ENCODE data around the gene APLNR.

APLNR gene

DNA sequence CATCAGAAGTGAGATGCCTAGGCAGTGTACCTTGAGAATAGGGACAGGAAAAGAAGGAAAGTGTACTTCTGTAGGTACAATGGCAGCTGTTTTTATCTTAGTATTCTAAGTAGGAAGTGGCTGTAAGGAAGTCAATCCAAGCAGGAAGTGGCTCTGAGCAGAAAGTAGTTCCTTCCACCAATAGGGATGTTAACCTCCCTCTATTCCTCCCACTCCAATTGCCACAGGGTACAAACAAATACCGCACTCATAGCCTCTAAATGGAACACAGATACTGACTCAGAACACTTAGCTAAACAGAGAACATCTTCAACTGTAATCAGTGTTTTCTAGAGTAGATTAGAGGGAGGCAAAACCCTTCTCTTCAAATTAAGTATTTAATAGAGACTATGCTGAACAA is 44.7 kb downstream of the APLNR start:
- no peak overlapping the region for H3K4me3 ChIP-seq (ENCODE audit: low read depth, low read length, poor library complexity, severe bottlenecking)
- no peak overlapping the region for H3K27ac ChIP-seq (ENCODE audit: low read depth, low read length, poor library complexity, severe bottlenecking)
- no peaks in the 10 kb centered on the region for H3K9me2 ChIP-seq (ENCODE audit: low read depth, low read length)
- no peak overlapping the region for H3K9ac ChIP-seq (ENCODE audit: low read length)
- no peaks in the 10 kb centered on the region for H3K4me1 ChIP-seq (ENCODE audit: insufficient read depth, low read length, severe bottlenecking)
- H3K79me2 ChIP-seq (ENCODE audit: insufficient read depth, low read length): no peaks in the 10 kb centered on the region
- H3K27me3 ChIP-seq (ENCODE audit: insufficient read depth, low read length): no peaks in the 10 kb centered on the region
- no peak overlapping the region for H2AFZ ChIP-seq (ENCODE audit: low read length)
- TF ChIP-seq EZH2 (IDR thresholded peaks at IDR 0.05; ENCODE audit: borderline replicate concordance, low read length) (no peak), CTCF (IDR thresholded peaks at IDR 0.05; ENCODE audit: low read length) (no peak)
- H3K9me3 ChIP-seq (ENCODE audit: low read length): no peaks in the 10 kb centered on the region
- no peaks in the 10 kb centered on the region for H4K20me1 ChIP-seq (ENCODE audit: insufficient read depth, low read length)
- no peak overlapping the region for H3K4me2 ChIP-seq (ENCODE audit: low read length)
- no peaks in the 10 kb centered on the region for H3K36me3 ChIP-seq (ENCODE audit: insufficient read depth, low read length)
- no peaks in the 10 kb centered on the region for H3F3A ChIP-seq (ENCODE audit: insufficient read depth, low read length)

GRCh38 chr11:57191311-57192219 is 45.5 kb downstream of the APLNR start:
- Histone ChIP-seq H3K27me3 (ENCODE audit: insufficient read depth, low read length) (no peaks in the 10 kb centered on the region), H3K9me3 (ENCODE audit: low read length) (no peaks in the 10 kb centered on the region), H2AFZ (ENCODE audit: low read length) (no peak overlapping the region), H3K4me2 (ENCODE audit: low read length) (no peak overlapping the region), H3K9ac (ENCODE audit: low read length) (no peak overlapping the region), H3F3A (ENCODE audit: insufficient read depth, low read length) (no peaks in the 10 kb centered on the region), H4K20me1 (ENCODE audit: insufficient read depth, low read length) (no peaks in the 10 kb centered on the region), H3K4me1 (ENCODE audit: insufficient read depth, low read length, severe bottlenecking) (no peaks in the 10 kb centered on the region), H3K9me2 (ENCODE audit: low read depth, low read length) (no peaks in the 10 kb centered on the region), H3K36me3 (ENCODE audit: insufficient read depth, low read length) (no peaks in the 10 kb centered on the region), H3K79me2 (ENCODE audit: insufficient read depth, low read length) (no peaks in the 10 kb centered on the region), H3K27ac (ENCODE audit: low read depth, low read length, poor library complexity, severe bottlenecking) (no peak overlapping the region), H3K4me3 (ENCODE audit: low read depth, low read length, poor library complexity, severe bottlenecking) (no peak overlapping the region)
- TF ChIP-seq EZH2 (IDR thresholded peaks at IDR 0.05; ENCODE audit: borderline replicate concordance, low read length) (no peak), CTCF (IDR thresholded peaks at IDR 0.05; ENCODE audit: low read length) (no peak)

GRCh38 chr11:57190548-57190947 is 46.5 kb downstream of the APLNR start:
- no peak overlapping the region for H3K4me3 ChIP-seq (ENCODE audit: low read depth, low read length, poor library complexity, severe bottlenecking)
- H3K27me3 ChIP-seq (ENCODE audit: insufficient read depth, low read length): no peaks in the 10 kb centered on the region

More at GRCh38 chr11:57190548-57190947, 46.5 kb downstream of the APLNR start:
- no peaks in the 10 kb centered on the region for H3K4me1 ChIP-seq (ENCODE audit: insufficient read depth, low read length, severe bottlenecking)
- H2AFZ ChIP-seq (ENCODE audit: low read length): no peak overlapping the region
- TF ChIP-seq CTCF (IDR thresholded peaks at IDR 0.05; ENCODE audit: low read length): no peak
- TF ChIP-seq EZH2 (IDR thresholded peaks at IDR 0.05; ENCODE audit: borderline replicate concordance, low read length): no peak
- H4K20me1 ChIP-seq (ENCODE audit: insufficient read depth, low read length): no peaks in the 10 kb centered on the region
- H3K79me2 ChIP-seq (ENCODE audit: insufficient read depth, low read length): no peaks in the 10 kb centered on the region
- H3F3A ChIP-seq (ENCODE audit: insufficient read depth, low read length): no peaks in the 10 kb centered on the region
- H3K36me3 ChIP-seq (ENCODE audit: insufficient read depth, low read length): no peaks in the 10 kb centered on the region
- H3K9ac ChIP-seq (ENCODE audit: low read length): no peak overlapping the region
- no peak overlapping the region for H3K27ac ChIP-seq (ENCODE audit: low read depth, low read length, poor library complexity, severe bottlenecking)
- no peaks in the 10 kb centered on the region for H3K9me3 ChIP-seq (ENCODE audit: low read length)
- H3K9me2 ChIP-seq (ENCODE audit: low read depth, low read length): no peaks in the 10 kb centered on the region
- no peak overlapping the region for H3K4me2 ChIP-seq (ENCODE audit: low read length)
